ENCODE measurements around the gene RUVBL1.

DNA sequence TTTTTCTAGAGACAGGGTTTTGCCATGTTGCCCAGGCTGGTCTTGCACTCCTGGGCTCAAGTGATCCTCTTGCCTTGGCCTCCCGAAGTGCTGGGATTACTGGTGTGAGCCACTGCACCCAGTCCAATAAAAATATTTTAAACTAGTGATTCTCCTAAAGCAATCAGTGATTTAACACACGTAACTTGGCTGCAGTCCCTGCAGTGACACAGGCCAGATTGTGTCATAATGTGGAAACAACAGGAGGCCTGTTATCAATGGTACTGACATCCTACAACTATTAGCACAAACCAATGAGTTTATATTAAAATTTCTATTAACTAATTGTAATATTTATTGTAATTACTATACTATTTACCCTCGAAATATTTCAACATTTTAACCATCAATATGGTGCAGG lies 73.0 kb downstream of the RUVBL1 start:
- TF ChIP-seq, protein P1, sequence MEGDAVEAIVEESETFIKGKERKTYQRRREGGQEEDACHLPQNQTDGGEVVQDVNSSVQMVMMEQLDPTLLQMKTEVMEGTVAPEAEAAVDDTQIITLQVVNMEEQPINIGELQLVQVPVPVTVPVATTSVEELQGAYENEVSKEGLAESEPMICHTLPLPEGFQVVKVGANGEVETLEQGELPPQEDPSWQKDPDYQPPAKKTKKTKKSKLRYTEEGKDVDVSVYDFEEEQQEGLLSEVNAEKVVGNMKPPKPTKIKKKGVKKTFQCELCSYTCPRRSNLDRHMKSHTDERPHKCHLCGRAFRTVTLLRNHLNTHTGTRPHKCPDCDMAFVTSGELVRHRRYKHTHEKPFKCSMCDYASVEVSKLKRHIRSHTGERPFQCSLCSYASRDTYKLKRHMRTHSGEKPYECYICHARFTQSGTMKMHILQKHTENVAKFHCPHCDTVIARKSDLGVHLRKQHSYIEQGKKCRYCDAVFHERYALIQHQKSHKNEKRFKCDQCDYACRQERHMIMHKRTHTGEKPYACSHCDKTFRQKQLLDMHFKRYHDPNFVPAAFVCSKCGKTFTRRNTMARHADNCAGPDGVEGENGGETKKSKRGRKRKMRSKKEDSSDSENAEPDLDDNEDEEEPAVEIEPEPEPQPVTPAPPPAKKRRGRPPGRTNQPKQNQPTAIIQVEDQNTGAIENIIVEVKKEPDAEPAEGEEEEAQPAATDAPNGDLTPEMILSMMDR (IDR thresholded peaks at IDR 0.05), result no peak
- TF ChIP-seq POLR2AphosphoS5 (IDR thresholded peaks at IDR 0.05) (no peak), POLR2A (IDR thresholded peaks at IDR 0.05) (no peak), EP300 (IDR thresholded peaks at IDR 0.05) (no peak)
